HG03025 (cell line): ENCODE measurements around the gene GSDME.
A peak's percentile ranks its signal among the peaks of the same experiment; 100 is the strongest.
"Not testable (repeated sequence)": the region's sequence is repeated elsewhere in the genome, so short reads cannot be mapped to it uniquely, and the experiment has no call there.

ENCODE experiments used
- ATAC-seq: cut with Tn5 transposase; IDR thresholded peaks from one replicate; pipeline ENCODE4 v1.9.1; 2021; ENCODE audit warnings: mild to moderate bottlenecking, moderate library complexity; ENCODE audit not compliant: unreplicated experiment, low FRiP score

The GSDME gene

GRCh38 chr7:24743471-24743870 is 13.8 kb downstream of the GSDME start:
- ATAC-seq: no peak

- no peak for ATAC-seq
Measured at GRCh38 chr7:24742506-24743162, 14.6 kb downstream of the GSDME start.

- no peak for ATAC-seq
Measured at GRCh38 chr7:24741679-24742505, 15.4 kb downstream of the GSDME start.

- ATAC-seq: no peak
Measured at GRCh38 chr7:24740871-24741270, 16.4 kb downstream of the GSDME start.

- no peak for ATAC-seq
Measured at GRCh38 chr7:24739306-24739705, 18.0 kb downstream of the GSDME start.

GRCh38 chr7:24738577-24738976 is 18.7 kb downstream of the GSDME start:
- no peak for ATAC-seq

- ATAC-seq: no peak
Measured at GRCh38 chr7:24737281-24737680, 20.0 kb downstream of the GSDME start.

GRCh38 chr7:24735594-24735993 is 21.7 kb downstream of the GSDME start:
- ATAC-seq: not testable (repeated sequence)

- ATAC-seq: no peak
Measured at GRCh38 chr7:24734306-24734705, 23.0 kb downstream of the GSDME start.

- ATAC-seq: no peak
Measured at GRCh38 chr7:24733414-24734060, 23.7 kb downstream of the GSDME start.

GRCh38 chr7:24732646-24733413 is 24.4 kb downstream of the GSDME start:
- peak; percentile 58 for ATAC-seq

- no peak for ATAC-seq
Measured at GRCh38 chr7:24731313-24731712, 26.0 kb downstream of the GSDME start.

GRCh38 chr7:24730018-24730369 is 27.3 kb downstream of the GSDME start:
- ATAC-seq: no peak

- ATAC-seq: no peak
Measured at GRCh38 chr7:24729365-24730017, 27.8 kb downstream of the GSDME start.

GRCh38 chr7:24728503-24729364 is 28.5 kb downstream of the GSDME start:
- no peak for ATAC-seq

GRCh38 chr7:24728121-24728500 is 29.2 kb downstream of the GSDME start:
- ATAC-seq: no peak

GRCh38 chr7:24727154-24728120 is 29.8 kb downstream of the GSDME start:
- ATAC-seq: peak; percentile 87

- no peak for ATAC-seq
Measured at GRCh38 chr7:24725554-24726241, 31.6 kb downstream of the GSDME start.
